ENCODE measurements around the gene TRIM73.
"Not testable (repeated sequence)": the region's sequence is repeated elsewhere in the genome, so short reads cannot be mapped to it uniquely, and the experiment has no call there.

Gene TRIM73

DNA sequence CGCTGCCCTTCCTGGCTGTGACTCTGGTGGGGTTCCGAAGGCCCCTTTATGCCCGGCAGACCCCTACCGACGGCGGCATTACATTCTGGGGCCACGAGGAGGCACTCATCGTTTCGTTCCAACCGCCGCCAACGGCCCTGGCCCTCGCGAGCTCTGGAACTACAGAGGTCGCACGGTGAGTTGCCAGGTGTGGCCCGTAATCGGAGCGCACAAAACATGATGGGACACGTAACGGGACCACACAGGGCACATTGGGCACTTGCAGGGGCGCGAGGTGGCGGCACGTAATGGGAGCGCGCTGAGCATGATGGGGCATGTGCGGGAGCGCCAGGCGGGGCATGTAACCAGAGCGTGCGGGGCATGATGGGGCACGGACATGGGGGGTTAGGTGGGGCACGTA is at the start of gene TRIM73:
Gene TRIM73 (plus strand): TSS at position 301 of the 400 bp plus-strand sequence. CDS start 3,305 bp downstream, outside the sequence.
- DNase-seq (ENCODE audit: extremely low spot score); POLR2A ChIA-PET; CTCF ChIA-PET: not testable (repeated sequence)

DNA sequence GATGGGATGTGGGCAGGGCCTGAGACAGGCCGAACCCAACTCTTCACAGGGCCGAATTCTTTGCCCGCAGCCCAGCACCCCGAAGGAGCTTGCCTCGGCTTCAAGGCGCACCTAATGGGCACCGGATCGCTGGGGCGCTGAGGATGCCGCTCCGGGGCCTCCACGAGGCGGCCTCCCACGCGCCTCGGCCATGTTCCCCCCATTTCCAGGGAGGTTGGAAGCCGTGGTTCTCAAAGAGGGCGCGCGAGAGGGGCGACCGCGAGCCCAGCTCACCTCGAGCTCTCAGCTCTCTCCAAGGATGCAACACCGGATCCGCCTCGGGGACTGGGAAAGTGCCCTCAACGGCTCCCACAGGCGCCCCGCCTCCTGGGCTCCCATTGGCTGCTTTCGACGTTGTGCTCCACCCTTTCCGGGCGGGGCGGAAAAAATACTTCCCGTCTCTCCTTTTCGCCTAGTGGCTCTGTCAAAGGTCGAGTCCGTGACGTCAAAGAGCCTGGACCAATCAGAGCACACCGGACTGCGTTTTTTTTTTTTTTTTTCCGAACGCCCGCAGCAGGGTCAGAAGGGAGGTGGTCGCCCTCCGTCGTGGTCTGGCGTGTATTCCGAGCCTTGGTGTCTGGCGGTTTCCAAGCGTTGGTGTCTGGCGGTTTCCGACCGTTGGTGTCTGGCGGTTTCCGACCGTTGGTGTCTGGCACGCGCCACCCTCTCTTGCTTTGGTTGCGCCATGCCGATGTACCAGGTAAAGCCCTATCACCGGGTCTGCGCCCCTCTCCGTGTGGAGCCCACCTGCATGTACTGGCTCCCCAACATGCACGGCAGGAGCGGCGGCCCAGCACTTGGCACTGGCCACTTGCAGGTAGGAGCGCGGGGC is 36.5 kb upstream of the TRIM73 start:
- CTCF ChIA-PET; POLR2A ChIA-PET; DNase-seq (ENCODE audit: extremely low spot score): not testable (repeated sequence)

DNA sequence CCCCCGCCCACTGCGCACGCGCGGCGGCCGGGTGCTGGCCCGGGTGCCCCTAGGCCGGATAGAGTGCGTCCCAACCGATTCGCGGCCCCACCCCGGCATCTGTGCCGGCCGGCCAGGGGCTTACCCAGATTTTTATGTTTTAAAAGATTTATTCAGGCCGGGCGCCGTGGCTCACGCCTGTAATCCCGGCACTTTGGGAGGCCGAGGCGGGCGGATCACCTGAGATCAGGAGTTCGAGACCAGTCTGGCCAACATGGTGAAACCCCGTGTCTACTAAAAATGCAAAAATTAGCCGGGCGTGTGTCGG is 35.9 kb upstream of the TRIM73 start:
- POLR2A ChIA-PET; DNase-seq (ENCODE audit: extremely low spot score); CTCF ChIA-PET: not testable (repeated sequence)

DNA sequence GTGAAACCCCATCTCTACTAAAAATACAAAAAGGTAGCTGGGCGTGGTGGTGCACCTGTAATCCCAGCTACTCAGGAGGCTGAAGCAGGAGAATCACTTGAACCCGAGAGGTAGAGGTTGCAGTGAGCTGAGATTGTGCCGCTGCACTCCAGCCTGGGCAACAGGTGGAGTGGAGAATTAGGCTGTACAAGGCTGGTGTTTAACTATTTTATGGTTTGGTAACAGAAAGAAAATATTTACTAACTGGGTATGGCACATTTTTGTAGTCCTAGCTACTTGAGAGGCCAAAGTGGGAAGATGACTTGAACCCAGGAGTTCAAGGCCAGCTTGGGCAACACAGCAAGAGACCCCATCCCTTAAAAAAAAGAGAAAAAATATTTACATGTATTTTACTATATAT is 31.4 kb upstream of the TRIM73 start:
- POLR2A ChIA-PET: not testable (repeated sequence)

DNA sequence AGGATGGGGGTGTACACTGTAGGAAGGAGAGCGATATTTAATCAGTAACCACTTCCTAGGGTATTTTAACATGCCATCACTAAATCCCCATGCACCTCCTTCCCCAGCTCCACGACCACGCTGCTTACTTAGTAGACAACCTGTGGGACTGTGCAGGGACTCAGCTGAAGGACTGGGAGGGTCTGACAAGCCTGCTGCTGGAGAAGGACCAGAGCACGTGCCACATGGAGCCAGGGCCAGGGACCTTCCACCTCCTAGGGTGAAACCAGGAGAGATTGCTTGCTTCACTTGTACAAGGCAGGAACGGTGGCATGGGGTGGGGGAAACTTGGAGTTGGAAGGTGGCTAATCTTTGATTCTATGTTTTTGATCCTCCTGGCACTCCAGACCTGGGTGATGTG is 28.8 kb upstream of the TRIM73 start:
- DNase-seq (ENCODE audit: extremely low spot score); POLR2A ChIA-PET; CTCF ChIA-PET: not testable (repeated sequence)

More for the DNA sequence above, 31.4 kb upstream of the TRIM73 start:
- DNase-seq (ENCODE audit: extremely low spot score); CTCF ChIA-PET: not testable (repeated sequence)

DNA sequence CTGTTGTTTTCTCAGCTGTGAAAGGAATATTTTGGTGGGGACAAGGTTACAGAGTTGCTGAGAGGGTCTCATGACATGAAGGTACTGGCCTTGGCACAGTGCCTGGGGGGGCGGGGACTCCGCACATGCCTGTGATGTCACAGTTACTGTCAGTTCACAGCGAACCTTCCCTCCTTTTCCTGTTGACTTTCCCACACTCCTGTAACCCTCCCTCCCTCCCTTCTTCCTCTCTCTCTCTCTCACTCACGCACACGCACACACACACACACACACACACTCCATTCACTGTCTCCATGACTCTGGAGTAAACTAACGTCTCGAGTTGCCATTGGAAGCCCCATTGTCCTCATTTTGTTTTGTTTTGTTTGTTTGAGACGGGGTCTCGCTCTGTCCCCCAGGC is 28.1 kb upstream of the TRIM73 start:
- DNase-seq (ENCODE audit: extremely low spot score); POLR2A ChIA-PET; CTCF ChIA-PET: not testable (repeated sequence)

DNA sequence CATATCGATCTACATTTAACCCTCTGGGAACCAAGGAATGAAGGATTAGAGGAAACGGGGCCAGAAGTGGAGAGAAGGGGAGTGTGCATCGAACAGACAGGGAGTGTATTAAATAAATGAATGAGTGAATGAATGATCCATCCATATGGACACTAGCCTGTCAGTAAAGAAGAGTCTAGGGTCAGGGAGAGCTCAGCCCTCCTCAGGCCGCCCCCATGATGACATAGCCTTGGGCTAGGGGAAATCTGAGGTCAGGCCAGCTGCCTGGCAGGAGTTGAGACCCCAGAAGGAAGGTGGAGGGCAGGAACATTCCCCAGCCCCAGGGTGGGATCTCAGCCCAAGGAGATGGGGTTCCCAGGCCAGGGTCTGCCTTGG is 21.3 kb upstream of the TRIM73 start:
- DNase-seq (ENCODE audit: extremely low spot score); CTCF ChIA-PET; POLR2A ChIA-PET: not testable (repeated sequence)

DNA sequence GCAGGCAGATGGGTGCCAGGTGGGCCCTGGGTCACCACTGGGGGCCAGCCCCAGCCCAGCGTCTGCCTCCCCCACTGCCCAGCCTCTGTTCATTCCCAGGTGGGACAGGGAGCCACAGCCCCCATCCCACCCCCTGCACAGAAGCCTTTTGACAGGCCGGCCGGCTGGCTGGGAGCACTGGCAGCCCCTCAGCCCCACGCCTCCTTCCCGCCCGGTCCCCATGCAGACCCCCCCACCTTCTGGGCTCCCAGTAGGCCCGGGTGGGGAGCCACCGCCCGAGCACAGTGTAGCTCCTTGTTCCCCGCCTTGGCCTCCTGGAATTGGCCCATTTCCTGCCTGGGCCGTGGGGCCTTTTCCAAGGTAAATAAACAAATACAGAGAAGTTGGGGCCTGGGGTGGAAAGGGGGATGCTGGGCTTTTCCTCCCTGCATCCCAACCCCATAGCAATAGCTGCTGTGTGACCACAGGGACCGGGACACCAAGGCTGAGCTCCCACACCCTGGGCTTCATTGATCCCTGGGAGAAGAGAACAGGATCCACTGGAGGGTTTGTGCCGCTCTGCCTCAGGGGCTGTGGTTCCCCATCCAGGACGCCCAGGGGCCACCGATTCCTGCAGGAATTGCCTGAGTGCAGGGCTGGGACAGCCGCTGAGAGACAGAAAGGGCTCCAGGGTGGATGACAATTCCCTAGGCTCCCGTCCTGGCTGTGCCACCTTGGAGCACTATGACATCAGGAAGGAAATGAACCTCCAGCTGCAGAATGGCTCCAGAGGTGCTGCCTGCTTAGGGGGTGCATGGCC is 20.7 kb upstream of the TRIM73 start:
- CTCF ChIA-PET; POLR2A ChIA-PET; DNase-seq (ENCODE audit: extremely low spot score): not testable (repeated sequence)

DNA sequence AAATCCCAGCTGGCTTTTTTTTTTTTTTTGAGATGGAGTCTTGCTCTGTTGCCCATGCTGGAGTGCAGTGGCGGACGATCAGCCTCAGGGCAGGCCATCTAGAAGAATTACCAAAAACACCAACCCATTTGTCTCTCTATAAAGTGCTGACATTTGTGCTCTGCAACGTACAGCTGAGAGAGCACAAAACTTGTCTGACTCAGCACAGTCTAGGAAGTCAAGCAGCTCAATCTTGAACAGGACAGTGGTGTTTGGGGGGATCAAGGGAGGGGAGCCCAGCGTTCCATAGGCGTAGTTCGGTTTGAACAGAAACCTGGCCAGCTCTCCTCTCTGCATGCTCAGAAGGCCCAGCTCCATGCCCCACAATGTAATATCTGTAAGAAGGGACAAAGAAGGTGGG is 2.2 kb upstream of the TRIM73 start:
- CTCF ChIA-PET; POLR2A ChIA-PET; DNase-seq (ENCODE audit: extremely low spot score): not testable (repeated sequence)

DNA sequence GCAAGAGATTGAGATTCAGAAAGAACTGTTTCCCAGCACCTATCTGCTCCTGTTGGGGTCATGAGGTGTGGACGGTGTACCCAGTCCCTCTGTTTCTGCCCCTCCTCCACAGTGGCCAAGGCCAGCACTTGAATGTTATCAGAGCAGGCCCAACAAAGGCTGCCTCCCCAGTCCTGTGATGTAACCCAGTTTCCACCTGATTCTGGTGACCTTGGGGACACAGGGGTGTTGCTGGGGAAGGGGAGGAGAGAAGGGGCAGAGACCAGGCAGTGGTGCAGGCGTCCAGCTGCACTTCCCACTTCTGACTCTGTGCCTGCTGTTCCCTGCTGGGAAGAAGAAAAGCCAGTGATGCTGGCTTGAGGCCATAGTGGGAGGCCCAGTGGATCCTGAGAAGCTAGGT is 2.4 kb downstream of the TRIM73 start:
- POLR2A ChIA-PET; CTCF ChIA-PET; DNase-seq (ENCODE audit: extremely low spot score): not testable (repeated sequence)

DNA sequence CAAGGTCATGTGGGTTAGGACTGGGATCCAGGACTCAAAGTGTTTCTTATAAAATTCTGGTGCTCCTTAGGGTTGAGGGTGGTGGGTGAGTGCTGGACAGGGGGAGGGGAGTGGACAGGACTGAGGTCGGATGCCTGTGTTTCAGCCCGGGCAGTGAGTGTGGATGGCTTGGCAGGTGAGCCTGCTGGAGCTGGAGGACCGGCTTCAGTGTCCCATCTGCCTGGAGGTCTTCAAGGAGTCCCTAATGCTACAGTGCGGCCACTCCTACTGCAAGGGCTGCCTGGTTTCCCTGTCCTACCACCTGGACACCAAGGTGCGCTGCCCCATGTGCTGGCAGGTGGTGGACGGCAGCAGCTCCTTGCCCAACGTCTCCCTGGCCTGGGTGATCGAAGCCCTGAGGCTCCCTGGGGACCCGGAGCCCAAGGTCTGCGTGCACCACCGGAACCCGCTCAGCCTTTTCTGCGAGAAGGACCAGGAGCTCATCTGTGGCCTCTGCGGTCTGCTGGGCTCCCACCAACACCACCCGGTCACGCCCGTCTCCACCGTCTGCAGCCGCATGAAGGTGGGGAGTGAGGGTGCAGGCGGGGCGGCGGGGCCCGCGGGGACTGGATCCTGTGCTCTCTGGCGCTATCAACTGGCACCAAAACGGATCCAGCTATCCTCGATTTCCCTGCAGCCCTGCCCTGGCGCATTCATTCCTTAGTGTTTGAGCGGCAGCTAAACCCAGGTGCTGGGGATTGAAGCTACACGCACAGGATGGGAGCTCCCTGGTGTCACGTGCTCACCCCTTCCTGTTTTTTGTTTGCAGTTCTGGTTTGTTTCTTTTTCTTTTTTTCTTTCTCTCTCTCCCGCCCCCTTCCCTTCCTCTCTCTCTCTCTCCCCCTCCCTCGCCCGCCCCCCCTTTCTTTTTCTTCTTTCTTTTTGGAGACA is 3.6 kb downstream of the TRIM73 start:
- DNase-seq (ENCODE audit: extremely low spot score); CTCF ChIA-PET; POLR2A ChIA-PET: not testable (repeated sequence)

DNA sequence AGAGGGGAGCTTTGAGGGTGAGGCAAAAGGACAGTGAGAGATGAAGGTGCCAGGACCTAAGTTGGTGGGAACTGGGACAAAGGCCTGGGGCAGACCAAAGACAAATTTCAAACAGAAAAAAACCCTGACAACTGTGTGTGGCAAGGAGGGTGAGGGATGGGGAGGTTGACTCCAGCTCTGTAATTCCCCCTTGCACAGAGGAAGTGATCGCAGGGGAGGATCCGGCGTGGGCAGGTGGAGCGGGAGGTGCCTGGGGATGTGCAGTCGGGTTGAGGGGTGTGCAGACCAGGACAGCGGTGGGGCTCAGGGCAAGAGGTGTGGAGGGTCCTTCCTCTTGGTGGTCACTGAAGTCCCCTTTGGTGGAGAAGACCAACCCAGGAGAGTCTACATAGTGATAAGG is 5.1 kb downstream of the TRIM73 start:
- POLR2A ChIA-PET; DNase-seq (ENCODE audit: extremely low spot score); CTCF ChIA-PET: not testable (repeated sequence)

DNA sequence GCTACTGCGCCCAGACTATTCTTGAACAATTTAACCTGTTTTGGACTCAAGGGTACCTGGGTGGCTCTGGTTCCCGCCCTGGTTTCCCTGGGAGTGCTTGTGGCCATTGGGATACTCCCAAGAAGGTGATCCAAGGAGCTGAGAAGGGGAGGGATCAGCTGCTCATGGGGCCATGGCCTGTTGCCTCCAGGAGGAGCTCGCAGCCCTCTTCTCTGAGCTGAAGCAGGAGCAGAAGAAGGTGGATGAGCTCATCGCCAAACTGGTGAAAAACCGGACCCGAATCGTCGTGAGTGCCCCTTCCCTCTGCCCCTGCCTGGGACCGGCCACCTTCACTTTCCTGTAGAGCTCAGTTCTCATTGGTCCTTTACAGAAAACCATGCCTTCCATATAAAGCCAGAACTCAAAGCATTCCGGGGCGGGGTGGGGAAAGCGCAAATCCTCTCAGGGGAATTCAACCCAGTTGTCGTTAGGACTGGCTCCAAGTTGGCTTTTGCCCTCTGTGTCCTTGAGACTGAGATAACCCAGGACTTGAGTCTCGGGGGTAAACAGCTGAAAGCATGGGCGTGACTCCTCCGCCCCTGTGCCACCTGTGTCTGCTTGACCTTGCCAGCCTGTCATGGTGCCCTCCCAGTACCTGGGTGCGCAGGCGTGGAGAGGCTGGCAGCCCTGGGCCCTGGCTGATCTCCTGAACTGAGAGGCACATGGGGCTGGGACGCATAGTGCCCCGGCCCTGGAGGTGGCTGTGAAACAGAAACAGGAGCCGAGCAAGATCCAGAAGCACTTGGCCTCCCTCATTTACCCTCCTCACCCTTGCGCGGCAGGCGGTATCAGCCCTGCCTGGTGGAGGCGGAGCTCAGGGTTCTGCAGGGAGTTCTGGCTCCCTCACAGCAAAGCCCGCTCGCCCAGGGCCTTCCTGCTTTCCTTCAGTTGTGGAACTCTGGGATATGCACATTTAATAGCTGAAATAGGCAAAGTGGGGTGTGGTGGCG is 8.3 kb downstream of the TRIM73 start:
- POLR2A ChIA-PET; CTCF ChIA-PET; DNase-seq (ENCODE audit: extremely low spot score): not testable (repeated sequence)

DNA sequence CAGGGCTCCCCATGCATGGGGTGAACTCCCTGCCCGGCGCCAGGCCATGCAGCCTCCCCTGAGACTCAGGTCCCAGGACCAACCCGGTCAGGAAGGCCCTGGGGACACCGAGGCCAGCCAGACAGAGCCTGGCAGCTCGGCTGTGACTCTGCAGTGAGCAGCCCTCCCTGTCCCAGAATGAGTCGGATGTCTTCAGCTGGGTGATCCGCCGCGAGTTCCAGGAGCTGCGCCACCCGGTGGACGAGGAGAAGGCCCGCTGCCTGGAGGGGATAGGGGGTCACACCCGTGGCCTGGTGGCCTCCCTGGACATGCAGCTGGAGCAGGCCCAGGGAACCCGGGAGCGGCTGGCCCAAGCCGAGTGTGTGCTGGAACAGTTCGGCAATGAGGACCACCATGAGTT is 9.2 kb downstream of the TRIM73 start:
- POLR2A ChIA-PET; DNase-seq (ENCODE audit: extremely low spot score); CTCF ChIA-PET: not testable (repeated sequence)

DNA sequence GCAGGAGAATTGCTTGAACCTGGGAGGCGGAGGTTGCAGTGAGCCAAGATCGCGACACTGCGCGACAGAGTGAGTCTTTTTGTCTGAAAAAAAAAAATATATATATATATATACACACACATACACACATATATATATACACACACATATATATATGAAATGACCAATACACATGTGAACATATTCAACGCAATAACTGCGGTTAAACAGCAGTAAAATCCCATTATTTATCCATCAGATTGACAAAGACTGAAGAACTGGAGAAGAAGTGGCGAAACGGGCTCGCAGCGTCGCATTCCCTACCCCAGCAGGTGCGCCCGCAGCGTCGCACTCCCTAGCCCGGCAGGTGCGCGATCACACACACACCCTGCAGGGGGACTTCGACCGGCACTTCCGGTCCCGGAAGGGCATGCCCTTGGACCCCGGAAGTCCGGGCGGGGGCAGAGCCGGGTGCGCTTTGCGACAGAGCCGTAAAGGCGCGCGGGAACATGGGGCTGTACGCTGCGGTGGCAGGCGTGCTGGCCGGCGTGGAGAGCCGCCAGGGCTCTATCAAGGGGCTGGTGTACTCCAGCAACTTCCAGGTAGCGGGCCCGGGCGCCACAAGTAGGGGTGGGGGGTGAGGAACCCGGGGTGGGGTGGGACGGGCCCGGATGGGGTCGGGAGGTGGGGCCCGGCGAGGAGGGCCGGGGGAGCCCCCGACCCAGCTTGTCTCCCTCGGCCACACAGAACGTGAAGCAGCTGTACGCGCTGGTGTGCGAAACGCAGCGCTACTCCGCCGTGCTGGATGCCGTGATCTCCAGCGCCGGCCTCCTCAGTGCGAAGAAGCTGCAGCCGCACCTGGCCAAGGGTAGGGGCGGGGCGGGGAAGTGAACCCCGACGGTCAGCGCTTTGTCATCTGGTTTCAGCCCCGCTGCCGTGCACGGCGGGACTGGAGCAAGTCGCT is 14.7 kb downstream of the TRIM73 start:
- POLR2A ChIA-PET; DNase-seq (ENCODE audit: extremely low spot score); CTCF ChIA-PET: not testable (repeated sequence)

DNA sequence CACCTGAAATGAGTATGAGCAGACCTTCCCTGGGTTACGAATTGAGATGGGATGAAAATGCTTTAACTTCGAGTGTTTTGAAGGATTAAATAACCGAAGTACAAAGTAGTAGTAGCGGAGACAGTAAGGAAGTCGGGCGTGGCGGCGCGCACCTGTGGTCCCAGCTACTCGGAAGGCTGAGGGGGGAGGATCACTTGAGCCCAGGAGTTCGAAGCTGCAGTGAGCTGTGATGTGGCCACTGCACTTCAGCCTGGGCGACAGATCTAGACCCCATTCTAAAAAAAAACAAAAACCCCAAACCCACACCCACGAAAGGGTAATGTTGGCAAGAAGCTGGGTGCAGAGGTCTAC is 15.4 kb downstream of the TRIM73 start:
- CTCF ChIA-PET, POLR2A ChIA-PET: not testable (repeated sequence)

DNA sequence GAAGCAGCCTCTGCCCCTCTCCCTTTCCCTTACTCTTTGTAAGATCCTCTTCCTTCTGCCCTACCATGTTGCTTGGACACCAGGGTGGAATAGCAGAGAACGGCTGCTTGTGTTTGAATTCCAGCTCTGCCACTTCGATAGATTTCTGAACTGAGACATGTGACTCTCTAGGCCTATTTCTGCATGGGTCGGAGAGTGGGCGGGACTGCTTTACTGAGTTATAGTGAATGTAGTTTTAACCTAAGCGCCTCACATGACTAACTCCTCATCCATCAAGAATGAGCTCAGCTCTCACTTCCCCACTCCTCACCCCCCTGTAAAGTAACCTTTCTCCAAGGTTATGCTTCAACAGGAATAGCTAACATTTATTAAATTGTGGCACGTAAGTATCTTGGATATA is 18.8 kb downstream of the TRIM73 start:
- DNase-seq (ENCODE audit: extremely low spot score); POLR2A ChIA-PET; CTCF ChIA-PET: not testable (repeated sequence)

More for the DNA sequence above, 15.4 kb downstream of the TRIM73 start:
- not testable (repeated sequence) for DNase-seq (ENCODE audit: extremely low spot score)
